ENCODE results near the gene ADGRB3. TPM values are rescaled to one million over a fixed set of nuclear protein-coding genes. Genes with fewer than 3 reads are reported as not detected.

ADGRB3 gene
- total and polyA plus RNA-seq, 7 donors, result 0.10 to 0.39 (median 0.21) TPM; not detected in 1

- Histone ChIP-seq H3K27me3 (ENCODE audit: insufficient read depth in 3 of 3, low read length in 2 of 3) (no peaks in the 10 kb centered on the region), H3K9me3 (no peaks in the 10 kb centered on the region), H3K4me3 (no peak overlapping the region), H3K36me3 (ENCODE audit: insufficient read depth in 1 of 2, low read depth in 1 of 2) (no peaks in the 10 kb centered on the region), H3K4me1 (no peaks in the 10 kb centered on the region), H3K27ac (no peak overlapping the region)
- no peak for TF ChIP-seq CTCF (IDR thresholded peaks at IDR 0.05)
- ATAC-seq, result no peak
- no peak for DNase-seq
- intact Hi-C loops (cut with DNase I), result no loop called here
- 56 to 68% (median 67%) methylated on average over 1 of the region's 1 CpG for WGBS, 3 donors
Observed at GRCh38 chr6:68693271-68693670, 58.2 kb downstream of the ADGRB3 start.

- Histone ChIP-seq H3K36me3 (ENCODE audit: insufficient read depth in 1 of 2, low read depth in 1 of 2) (no peaks in the 10 kb centered on the region), H3K4me1 (no peaks in the 10 kb centered on the region), H3K4me3 (no peak overlapping the region), H3K9me3 (no peaks in the 10 kb centered on the region), H3K27ac (no peak overlapping the region), H3K27me3 (ENCODE audit: insufficient read depth in 3 of 3, low read length in 2 of 3) (no peaks in the 10 kb centered on the region)
- intact Hi-C loops (cut with DNase I), result no loop called here
- 92 to 94% (median 94%) methylated on average over 4 of the region's 4 CpGs for WGBS, 3 donors
- no peak for ATAC-seq
- TF ChIP-seq CTCF (IDR thresholded peaks at IDR 0.05), result no peak
- no peak for DNase-seq
Observed at GRCh38 chr6:68695403-68695802, 60.3 kb downstream of the ADGRB3 start.

- Histone ChIP-seq H3K9me3 (no peaks in the 10 kb centered on the region), H3K4me3 (no peak overlapping the region), H3K36me3 (ENCODE audit: insufficient read depth in 1 of 2, low read depth in 1 of 2) (no peaks in the 10 kb centered on the region), H3K27ac (no peak overlapping the region), H3K4me1 (no peaks in the 10 kb centered on the region), H3K27me3 (ENCODE audit: insufficient read depth in 3 of 3, low read length in 2 of 3) (no peaks in the 10 kb centered on the region)
- no peak for TF ChIP-seq CTCF (IDR thresholded peaks at IDR 0.05)
- no peak for DNase-seq
- ATAC-seq, result no peak
- WGBS, 3 donors, result 79 to 83% (median 80%) methylated on average over 6 of the region's 6 CpGs
- intact Hi-C loops (cut with DNase I), result no loop called here
Observed at GRCh38 chr6:68695838-68696237, 60.8 kb downstream of the ADGRB3 start.

GRCh38 chr6:68697394-68697793, 62.3 kb downstream of the ADGRB3 start:
- intact Hi-C loops (cut with DNase I), result no loop called here
- DNase-seq (no peak), ATAC-seq (no peak)
- no peak for TF ChIP-seq CTCF (IDR thresholded peaks at IDR 0.05)
- Histone ChIP-seq H3K27me3 (ENCODE audit: insufficient read depth in 3 of 3, low read length in 2 of 3) (no peaks in the 10 kb centered on the region), H3K36me3 (ENCODE audit: insufficient read depth in 1 of 2, low read depth in 1 of 2) (no peaks in the 10 kb centered on the region), H3K4me3 (no peak overlapping the region), H3K27ac (no peak overlapping the region), H3K9me3 (no peaks in the 10 kb centered on the region), H3K4me1 (no peaks in the 10 kb centered on the region)
- WGBS, 3 donors, result 74 to 90% (median 78%) methylated on average over 1 of the region's 1 CpG

GRCh38 chr6:68701159-68701558, 66.1 kb downstream of the ADGRB3 start:
- no peaks in the 10 kb centered on the region for H3K4me1 ChIP-seq
- no peak overlapping the region for H3K27ac ChIP-seq
- 70 to 81% (median 79%) methylated on average over 4 of the region's 4 CpGs for WGBS, 3 donors
- no peak for DNase-seq
- no peaks in the 10 kb centered on the region for H3K27me3 ChIP-seq (ENCODE audit: insufficient read depth in 3 of 3, low read length in 2 of 3)
- no peak overlapping the region for H3K4me3 ChIP-seq
- intact Hi-C loops (cut with DNase I), result no loop called here
- TF ChIP-seq CTCF (IDR thresholded peaks at IDR 0.05), result no peak
- H3K9me3 ChIP-seq, result no peaks in the 10 kb centered on the region
- H3K36me3 ChIP-seq (ENCODE audit: insufficient read depth in 1 of 2, low read depth in 1 of 2), result no peaks in the 10 kb centered on the region
- no peak for ATAC-seq

All from psoas muscle (tissue), 8 donors.